Cardiac septum (tissue), 1 donor: ENCODE results near the gene ADGRE2. TPM values are rescaled to one million over a fixed set of nuclear protein-coding genes. Genes with fewer than 3 reads are reported as not detected.
A peak's percentile ranks its signal among the peaks of the same experiment; 100 is the strongest.
"Not testable (repeated sequence)": the region's sequence is repeated elsewhere in the genome, so short reads cannot be mapped to it uniquely, and the experiment has no call there.

Experiments used
- DNase-seq: peaks from one replicate; pipeline ENCODE4 v3.0.0-alpha.2; 2020; ENCODE audit warnings: low spot score
- intact Hi-C: fragments of 100-400 bp; cut with DNase I; formaldehyde crosslinking; loops from one replicate; pipeline ENCODE4 v1.14.0; 2022
- long read RNA-seq: library from polyadenylated mRNA; unstranded; transcript quantifications from one replicate; pipeline ENCODE4 v2.0.0, GENCODE V29; 2021
- total RNA-seq: library from RNA; stranded (reverse); fragmentation: NEBNext Ultra II Directional; extraction: Animal tissue kit (Norgen Biotek cat#: 25700); gene quantifications from one replicate; pipeline ENCODE4 v1.2.1, GENCODE V29; 2021
- donor health status: DM: no; HTN: no; CAD: no.

ADGRE2 gene
- 2.5 TPM for total RNA-seq
- long read RNA-seq, partial matches to known transcripts, result 0 of 1 reads
- long read RNA-seq, other reads (novel, unspliced or antisense), result 1 of 1 reads

GRCh38 chr19:14778110-14778845 is at the start of gene ADGRE2:
Gene ADGRE2, minus strand, starts transcription at chr19:14778560. Its CDS starts 1,804 bp downstream, at chr19:14776756.
- DNase-seq, intact Hi-C loops: not testable (repeated sequence)

GRCh38 chr19:14826006-14826405 is 47.6 kb upstream of the ADGRE2 start:
- intact Hi-C loops, result no loop called here

GRCh38 chr19:14821937-14822336 is 43.6 kb upstream of the ADGRE2 start:
- DNase-seq, result no peak
- intact Hi-C loops, result no loop called here

More at GRCh38 chr19:14826006-14826405, 47.6 kb upstream of the ADGRE2 start:
- no peak for DNase-seq

- no peak for DNase-seq
- intact Hi-C loops, result no loop called here
These were observed 40.2 kb upstream of the ADGRE2 start for GRCh38 chr19:14818588-14818987.

GRCh38 chr19:14817052-14817451 is 38.7 kb upstream of the ADGRE2 start:
- DNase-seq, result no peak
- intact Hi-C loops, result no loop called here

- no peak for DNase-seq
- intact Hi-C loops, result no loop called here
These were observed 36.8 kb upstream of the ADGRE2 start for GRCh38 chr19:14814982-14815652.

- intact Hi-C loops, result no loop called here
These were observed 31.1 kb upstream of the ADGRE2 start for GRCh38 chr19:14809272-14810057.

GRCh38 chr19:14804765-14805164 is 26.4 kb upstream of the ADGRE2 start:
- intact Hi-C loops, result no loop called here
- DNase-seq, result no peak

More at GRCh38 chr19:14809272-14810057, 31.1 kb upstream of the ADGRE2 start:
- no peak for DNase-seq

- DNase-seq, result no peak
- intact Hi-C loops, result no loop called here
These were observed 20.4 kb upstream of the ADGRE2 start for GRCh38 chr19:14798760-14799159.

- no peak for DNase-seq
- intact Hi-C loops, result no loop called here
These were observed 17.7 kb upstream of the ADGRE2 start for GRCh38 chr19:14796021-14796420.

GRCh38 chr19:14795078-14795721 is 16.8 kb upstream of the ADGRE2 start:
- DNase-seq, result no peak
- intact Hi-C loops, result no loop called here

- DNase-seq, intact Hi-C loops: not testable (repeated sequence)
These were observed 13.9 kb upstream of the ADGRE2 start for GRCh38 chr19:14792250-14792649.

GRCh38 chr19:14786421-14786851 is 8.1 kb upstream of the ADGRE2 start:
- intact Hi-C loops, result loop anchor here (5.0 kb wide), 1 partner anchor 101 kb away; the partner anchor contains the start of gene OR7A17
- DNase-seq, result no peak

- intact Hi-C loops, result loop anchor here (5.0 kb wide), 1 partner anchor 102 kb away; the partner anchor contains the start of gene OR7A17
- peak; percentile 82 for DNase-seq
These were observed 6.9 kb upstream of the ADGRE2 start for GRCh38 chr19:14785102-14785793.

- intact Hi-C loops, result loop anchor here (5.0 kb wide), 1 partner anchor 103 kb away; the partner anchor contains the start of gene OR7A17
- DNase-seq, result peak; percentile 91
These were observed 6.4 kb upstream of the ADGRE2 start for GRCh38 chr19:14784730-14785101.

- DNase-seq, intact Hi-C loops: not testable (repeated sequence)
These were observed 5.1 kb upstream of the ADGRE2 start for GRCh38 chr19:14783410-14783998.

GRCh38 chr19:14782626-14783409 is 4.5 kb upstream of the ADGRE2 start:
- intact Hi-C loops, result no loop called here
- no peak for DNase-seq
